ENCODE measurements around the gene SLC24A3.

DNA sequence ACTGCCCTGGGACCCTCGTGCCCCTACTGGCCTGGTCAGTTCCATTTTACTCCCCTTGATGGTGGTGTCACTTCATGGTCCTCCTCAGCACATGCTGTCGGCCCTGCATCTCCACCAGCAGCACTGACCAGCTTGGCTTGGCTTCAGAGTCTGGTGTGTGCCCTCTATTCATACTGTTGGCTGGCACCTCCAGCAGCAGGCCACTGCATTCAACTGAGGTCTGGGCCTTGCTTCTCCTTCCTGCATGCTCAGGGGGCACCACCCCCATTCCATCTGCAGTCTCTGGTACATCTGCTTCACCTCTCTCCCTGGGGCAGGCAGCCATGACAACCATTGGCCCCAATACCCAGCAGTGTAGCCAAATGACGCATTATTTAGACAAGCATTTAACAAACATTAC is 155.9 kb downstream of the SLC24A3 start:
- TF ChIP-seq, protein P1, sequence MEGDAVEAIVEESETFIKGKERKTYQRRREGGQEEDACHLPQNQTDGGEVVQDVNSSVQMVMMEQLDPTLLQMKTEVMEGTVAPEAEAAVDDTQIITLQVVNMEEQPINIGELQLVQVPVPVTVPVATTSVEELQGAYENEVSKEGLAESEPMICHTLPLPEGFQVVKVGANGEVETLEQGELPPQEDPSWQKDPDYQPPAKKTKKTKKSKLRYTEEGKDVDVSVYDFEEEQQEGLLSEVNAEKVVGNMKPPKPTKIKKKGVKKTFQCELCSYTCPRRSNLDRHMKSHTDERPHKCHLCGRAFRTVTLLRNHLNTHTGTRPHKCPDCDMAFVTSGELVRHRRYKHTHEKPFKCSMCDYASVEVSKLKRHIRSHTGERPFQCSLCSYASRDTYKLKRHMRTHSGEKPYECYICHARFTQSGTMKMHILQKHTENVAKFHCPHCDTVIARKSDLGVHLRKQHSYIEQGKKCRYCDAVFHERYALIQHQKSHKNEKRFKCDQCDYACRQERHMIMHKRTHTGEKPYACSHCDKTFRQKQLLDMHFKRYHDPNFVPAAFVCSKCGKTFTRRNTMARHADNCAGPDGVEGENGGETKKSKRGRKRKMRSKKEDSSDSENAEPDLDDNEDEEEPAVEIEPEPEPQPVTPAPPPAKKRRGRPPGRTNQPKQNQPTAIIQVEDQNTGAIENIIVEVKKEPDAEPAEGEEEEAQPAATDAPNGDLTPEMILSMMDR (IDR thresholded peaks at IDR 0.05): no peak
- no peak for TF ChIP-seq ZFX (IDR thresholded peaks at IDR 0.05; ENCODE audit: borderline replicate concordance)
